GM23338 (cell line): Measurements from ENCODE around the gene PCDHGB3.
"Not testable (repeated sequence)": the region's sequence is repeated elsewhere in the genome, so short reads cannot be mapped to it uniquely, and the experiment has no call there.

Experiments used
- EZH2 ChIP-seq: fragments of 200-600 bp; sonication (generic); IDR thresholded peaks from one replicate; pipeline ENCODE4 v1.8.0; 2017; ENCODE audit warnings: antibody characterized with exemption, mild to moderate bottlenecking, low read depth; ENCODE audit not compliant: unreplicated experiment
- EZH2phosphoT487 ChIP-seq: fragments of 200-600 bp; sonication (generic); IDR thresholded peaks from one replicate; pipeline ENCODE4 v1.8.1; 2018; ENCODE audit warnings: antibody characterized with exemption; ENCODE audit not compliant: unreplicated experiment
- POLR2AphosphoS5 ChIP-seq: IDR thresholded peaks from 2 replicates; pipeline ENCODE4 v1.6.1; 2016; ENCODE audit warnings: antibody characterized with exemption, low read depth
- ZNF331 ChIP-seq: fragments of 250-450 bp; sonication (Bioruptor Pico); IDR thresholded peaks from 2 replicates; pipeline ENCODE4 v1.5.0; 2020; ENCODE audit warnings: low read depth, mild to moderate bottlenecking, moderate library complexity
- TF ChIP-seq, protein P1 (sequence below), 2 experiments: fragments of 200-600 bp in 1 of 2; sonication (generic) in 1 of 2; conservative IDR thresholded peaks; 2 replicates each; pipeline versions ENCODE4 v1.5.1 to v1.6.1; 2016 to 2017; ENCODE audit warnings: antibody characterized with exemption in 2 of 2, low read depth in 2 of 2, mild to moderate bottlenecking in 2 of 2, moderate library complexity in 1 of 2

DNA sequence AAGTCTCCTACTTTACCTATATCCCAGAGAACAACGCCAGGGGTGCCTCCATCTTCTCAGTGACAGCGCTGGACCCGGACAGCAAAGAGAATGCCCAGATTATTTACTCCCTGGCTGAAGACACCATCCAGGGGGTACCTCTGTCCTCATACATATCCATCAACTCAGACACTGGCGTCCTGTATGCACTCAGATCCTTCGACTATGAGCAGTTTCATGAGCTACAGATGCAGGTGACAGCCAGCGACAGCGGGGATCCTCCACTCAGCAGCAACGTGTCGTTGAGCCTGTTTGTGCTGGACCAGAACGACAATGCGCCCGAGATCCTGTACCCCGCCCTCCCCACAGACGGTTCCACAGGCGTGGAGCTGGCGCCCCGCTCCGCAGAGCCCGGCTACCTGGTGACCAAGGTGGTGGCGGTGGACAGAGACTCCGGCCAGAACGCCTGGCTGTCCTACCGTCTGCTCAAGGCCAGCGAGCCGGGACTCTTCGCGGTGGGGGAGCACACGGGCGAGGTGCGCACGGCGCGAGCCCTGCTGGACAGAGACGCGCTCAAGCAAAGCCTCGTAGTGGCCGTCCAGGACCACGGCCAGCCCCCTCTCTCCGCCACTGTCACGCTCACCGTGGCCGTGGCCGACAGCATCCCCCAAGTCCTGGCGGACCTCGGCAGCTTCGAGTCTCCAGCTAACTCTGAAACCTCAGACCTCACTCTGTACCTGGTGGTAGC, 44.7 kb downstream of the PCDHGB3 start:
- TF ChIP-seq, protein P1, sequence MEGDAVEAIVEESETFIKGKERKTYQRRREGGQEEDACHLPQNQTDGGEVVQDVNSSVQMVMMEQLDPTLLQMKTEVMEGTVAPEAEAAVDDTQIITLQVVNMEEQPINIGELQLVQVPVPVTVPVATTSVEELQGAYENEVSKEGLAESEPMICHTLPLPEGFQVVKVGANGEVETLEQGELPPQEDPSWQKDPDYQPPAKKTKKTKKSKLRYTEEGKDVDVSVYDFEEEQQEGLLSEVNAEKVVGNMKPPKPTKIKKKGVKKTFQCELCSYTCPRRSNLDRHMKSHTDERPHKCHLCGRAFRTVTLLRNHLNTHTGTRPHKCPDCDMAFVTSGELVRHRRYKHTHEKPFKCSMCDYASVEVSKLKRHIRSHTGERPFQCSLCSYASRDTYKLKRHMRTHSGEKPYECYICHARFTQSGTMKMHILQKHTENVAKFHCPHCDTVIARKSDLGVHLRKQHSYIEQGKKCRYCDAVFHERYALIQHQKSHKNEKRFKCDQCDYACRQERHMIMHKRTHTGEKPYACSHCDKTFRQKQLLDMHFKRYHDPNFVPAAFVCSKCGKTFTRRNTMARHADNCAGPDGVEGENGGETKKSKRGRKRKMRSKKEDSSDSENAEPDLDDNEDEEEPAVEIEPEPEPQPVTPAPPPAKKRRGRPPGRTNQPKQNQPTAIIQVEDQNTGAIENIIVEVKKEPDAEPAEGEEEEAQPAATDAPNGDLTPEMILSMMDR (conservative IDR thresholded peaks at IDR 0.05; ENCODE audit: low read depth in 2 of 2), result not testable (repeated sequence)
- TF ChIP-seq EZH2phosphoT487, EZH2, ZNF331, POLR2AphosphoS5: not testable (repeated sequence)
